K562 (cell line): ENCODE data around the gene MPC2. TPM values are rescaled to one million over a fixed set of nuclear protein-coding genes. Genes with fewer than 3 reads are reported as not detected.
A peak's percentile ranks its signal among the peaks of the same experiment; 100 is the strongest.

Source experiments
- ATF7 ChIP-seq: fragments of 450-650 bp; IDR thresholded peaks from 2 replicates; pipeline ENCODE4 v1.7.1; 2014; ENCODE audit warnings: mild to moderate bottlenecking, moderate library complexity
- FOXJ2 ChIP-seq: fragments of 200-800 bp; sonication (Bioruptor generic); IDR thresholded peaks from 2 replicates; pipeline ENCODE4 v1.6.1; 2016; ENCODE audit warnings: missing genetic modification characterization, missing compliant biosample characterization
- HLTF ChIP-seq: fragments of 450-650 bp; IDR thresholded peaks from 2 replicates; pipeline ENCODE4 v1.6.1; 2016
- MAZ ChIP-seq, 2 experiments: fragments of 450-650 bp in 1 of 2; sonication (generic) in 1 of 2; formaldehyde crosslinking; IDR thresholded peaks in 1 of 2; conservative IDR thresholded peaks in 1 of 2; 2 replicates each; pipeline versions ENCODE4 v1.4.0 to v1.5.0; 2020; ENCODE audit warnings: mild to moderate bottlenecking in 1 of 2, missing genetic modification reagents in 1 of 2
- MEIS2 ChIP-seq: fragments of 450-650 bp; IDR thresholded peaks from 2 replicates; pipeline ENCODE4 v1.6.1; 2014; ENCODE audit warnings: mild to moderate bottlenecking; ENCODE audit not compliant: partially characterized antibody
- MYC ChIP-seq, 2 experiments: fragments of 250-450 bp in 1 of 2; sonication (Bioruptor Pico) in 1 of 2; IDR thresholded peaks; 2 replicates each; pipeline versions ENCODE4 v1.5.1 to v1.6.1; 2012 to 2021; ENCODE audit warnings: low read depth in 2 of 2, borderline replicate concordance in 1 of 2, improper control_type of control experiment in 1 of 2, low read length in 1 of 2, mild to moderate bottlenecking in 1 of 2, moderate library complexity in 1 of 2
- SIN3A ChIP-seq, 2 experiments: fragments of 150-350 bp in 1 of 2; IDR thresholded peaks; 2 replicates each; pipeline ENCODE4 v1.6.1; 2011 to 2016; ENCODE audit warnings: borderline replicate concordance in 2 of 2, low read depth in 2 of 2, low read length in 2 of 2, mild to moderate bottlenecking in 2 of 2, moderate library complexity in 2 of 2; ENCODE audit not compliant: control insufficient read depth in 1 of 2
- TFAP4 ChIP-seq: sonication (generic); formaldehyde crosslinking; IDR thresholded peaks from 2 replicates; pipeline ENCODE4 v1.8.0; 2022; ENCODE audit warnings: missing genetic modification reagents, mild to moderate bottlenecking, moderate library complexity, borderline replicate concordance
- ZNF740 ChIP-seq, 3 experiments: fragments of 200-800 bp in 1 of 3; sonication (Bioruptor generic) in 1 of 3; sonication (generic) in 1 of 3; formaldehyde crosslinking in 1 of 3; IDR thresholded peaks; 2 replicates each; pipeline versions ENCODE4 v1.6.1 to v1.8.0; 2016 to 2022; ENCODE audit warnings: mild to moderate bottlenecking in 2 of 3, missing compliant biosample characterization in 2 of 3, missing genetic modification characterization in 2 of 3, missing genetic modification reagents in 1 of 3
- polyA plus RNA-seq, 8 experiments: library from polyadenylated mRNA; depleted of rRNA in 4 of 8; stranded (reverse) in 5 of 8; unstranded in 3 of 8; fragments of >200 nt; fragmentation: Nextera tagmentation in 2 of 8; fragmentation: Illumina TruSeq in 1 of 8; extraction: Ambion mirVana in 2 of 8; extraction: Trizol in 1 of 8; gene quantifications; 2 replicates each; pipeline versions ENCODE4 v1.2.1 to v1.2.3, GENCODE V29; 2011 to 2014; ENCODE audit warnings: inconsistent platforms in 1 of 8, missing spikeins in 1 of 8
- total RNA-seq, 7 experiments: library from RNA; depleted of rRNA in 6 of 7; stranded (reverse); fragments of >200 nt in 6 of 7; fragmentation: Illumina TruSeq in 2 of 7; extraction: Trizol in 2 of 7; gene quantifications; 2 replicates each; pipeline versions ENCODE4 v1.2.1 to v1.2.3, GENCODE V29; 2011 to 2021; ENCODE audit warnings: low replicate concordance in 1 of 7
- TF ChIP-seq, protein P1 (sequence below): sonication (generic); IDR thresholded peaks from 2 replicates; pipeline ENCODE4 v1.6.1; 2016
- TF ChIP-seq, protein P2 (sequence below): fragments of 450-650 bp; conservative IDR thresholded peaks from 2 replicates; pipeline ENCODE4 v1.6.1; 2016; ENCODE audit warnings: missing genetic modification characterization, low read depth, mild to moderate bottlenecking, control low read depth, missing compliant biosample characterization
- TF ChIP-seq, protein P3 (sequence below): sonication (generic); formaldehyde crosslinking; IDR thresholded peaks from 2 replicates; pipeline ENCODE4 v1.8.0; 2022; ENCODE audit warnings: mild to moderate bottlenecking, missing genetic modification reagents
- TF ChIP-seq, protein P4 (sequence below), 2 experiments: IDR thresholded peaks; 2 replicates each; pipeline ENCODE4 v1.6.1; 2012; ENCODE audit warnings: improper control_type of control experiment in 2 of 2, low read depth in 2 of 2, low read length in 2 of 2, borderline replicate concordance in 1 of 2

The MPC2 gene
- total and polyA plus RNA-seq, 9 of the 15 experiments (the other 6 are each of a cell fraction or from before 2014, with no cell fraction given) = 70.7 to 179 (median 144) TPM

DNA sequence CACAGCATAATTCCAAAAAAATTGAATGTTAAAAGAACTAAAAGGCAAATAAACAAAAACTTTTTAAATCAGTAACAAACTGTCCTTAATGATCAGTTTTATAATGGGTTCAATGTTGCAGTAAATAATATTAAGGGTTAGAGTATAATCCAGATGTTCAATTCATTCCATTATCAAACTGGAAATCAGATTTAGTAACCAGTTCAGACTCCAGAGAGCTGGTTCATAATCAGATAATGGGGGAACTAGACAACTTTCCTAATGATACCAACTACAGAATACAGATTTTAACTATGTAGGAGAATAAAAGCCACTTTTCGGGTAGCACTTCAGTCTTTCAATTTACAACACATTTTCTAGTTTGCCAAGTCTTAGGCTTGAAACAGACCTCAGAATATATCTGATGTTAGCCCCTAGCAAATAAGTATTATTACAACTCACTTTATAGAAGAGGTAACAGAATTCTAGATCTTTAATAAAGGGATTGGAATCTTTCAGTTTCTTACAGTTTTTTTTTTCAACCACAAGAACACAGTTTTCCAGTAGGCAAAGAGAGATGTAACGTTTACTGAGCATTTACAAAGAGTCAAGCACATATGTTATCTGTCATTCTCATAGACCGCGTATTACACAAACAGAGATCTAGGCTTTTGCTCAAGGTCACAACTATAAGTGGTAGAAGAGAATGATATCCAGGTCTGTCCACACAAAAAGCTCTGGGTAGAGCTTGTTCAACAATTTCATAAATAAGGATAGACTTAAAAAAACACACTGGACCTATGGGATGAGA lies 2.3 kb downstream of the MPC2 start (continued):
- TF ChIP-seq, protein P1, sequence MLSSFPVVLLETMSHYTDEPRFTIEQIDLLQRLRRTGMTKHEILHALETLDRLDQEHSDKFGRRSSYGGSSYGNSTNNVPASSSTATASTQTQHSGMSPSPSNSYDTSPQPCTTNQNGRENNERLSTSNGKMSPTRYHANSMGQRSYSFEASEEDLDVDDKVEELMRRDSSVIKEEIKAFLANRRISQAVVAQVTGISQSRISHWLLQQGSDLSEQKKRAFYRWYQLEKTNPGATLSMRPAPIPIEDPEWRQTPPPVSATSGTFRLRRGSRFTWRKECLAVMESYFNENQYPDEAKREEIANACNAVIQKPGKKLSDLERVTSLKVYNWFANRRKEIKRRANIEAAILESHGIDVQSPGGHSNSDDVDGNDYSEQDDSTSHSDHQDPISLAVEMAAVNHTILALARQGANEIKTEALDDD = peak; percentile 64
- TF ChIP-seq, protein P2, sequence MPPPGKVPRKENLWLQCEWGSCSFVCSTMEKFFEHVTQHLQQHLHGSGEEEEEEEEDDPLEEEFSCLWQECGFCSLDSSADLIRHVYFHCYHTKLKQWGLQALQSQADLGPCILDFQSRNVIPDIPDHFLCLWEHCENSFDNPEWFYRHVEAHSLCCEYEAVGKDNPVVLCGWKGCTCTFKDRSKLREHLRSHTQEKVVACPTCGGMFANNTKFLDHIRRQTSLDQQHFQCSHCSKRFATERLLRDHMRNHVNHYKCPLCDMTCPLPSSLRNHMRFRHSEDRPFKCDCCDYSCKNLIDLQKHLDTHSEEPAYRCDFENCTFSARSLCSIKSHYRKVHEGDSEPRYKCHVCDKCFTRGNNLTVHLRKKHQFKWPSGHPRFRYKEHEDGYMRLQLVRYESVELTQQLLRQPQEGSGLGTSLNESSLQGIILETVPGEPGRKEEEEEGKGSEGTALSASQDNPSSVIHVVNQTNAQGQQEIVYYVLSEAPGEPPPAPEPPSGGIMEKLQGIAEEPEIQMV (tag) = 0 out of 2 replicates have a peak, but pooled peaks have one; percentile 4
- TF ChIP-seq SIN3A (IDR thresholded peaks at IDR 0.05; ENCODE audit: borderline replicate concordance in 2 of 2, control insufficient read depth in 1 of 2, low read depth in 2 of 2, low read length in 2 of 2) (peak in 1 of 2 experiments; percentile 69; a peak in 2 of 4 replicates), FOXJ2 (tag) (peak; percentile 40; the same call in 1 of the 2 replicates), TFAP4 (no peak), MYC (IDR thresholded peaks at IDR 0.05; ENCODE audit: low read depth, low read length) (0 out of 2 replicates have a peak, but pooled peaks have one; percentile 14), MYC (CRISPR knock-in tag; IDR thresholded peaks at IDR 0.05; ENCODE audit: borderline replicate concordance, low read depth) (no peak), MEIS2 (peak; percentile 37), ZNF740 (CRISPR knock-in tag; IDR thresholded peaks at IDR 0.05) (no peak), ZNF740 (tag; IDR thresholded peaks at IDR 0.05) (0 out of 4 replicates have a peak, but pooled peaks of 1 of the 2 experiments have one; percentile 11), HLTF (peak; percentile 35; the same call in 1 of the 2 replicates), MAZ (CRISPR knock-in tag; conservative IDR thresholded peaks at IDR 0.05 in 1 of 2, IDR thresholded peaks at IDR 0.05 in 1 of 2) (no peak), ATF7 (peak; percentile 36; the same call in 1 of the 2 replicates)
- TF ChIP-seq, protein P3, sequence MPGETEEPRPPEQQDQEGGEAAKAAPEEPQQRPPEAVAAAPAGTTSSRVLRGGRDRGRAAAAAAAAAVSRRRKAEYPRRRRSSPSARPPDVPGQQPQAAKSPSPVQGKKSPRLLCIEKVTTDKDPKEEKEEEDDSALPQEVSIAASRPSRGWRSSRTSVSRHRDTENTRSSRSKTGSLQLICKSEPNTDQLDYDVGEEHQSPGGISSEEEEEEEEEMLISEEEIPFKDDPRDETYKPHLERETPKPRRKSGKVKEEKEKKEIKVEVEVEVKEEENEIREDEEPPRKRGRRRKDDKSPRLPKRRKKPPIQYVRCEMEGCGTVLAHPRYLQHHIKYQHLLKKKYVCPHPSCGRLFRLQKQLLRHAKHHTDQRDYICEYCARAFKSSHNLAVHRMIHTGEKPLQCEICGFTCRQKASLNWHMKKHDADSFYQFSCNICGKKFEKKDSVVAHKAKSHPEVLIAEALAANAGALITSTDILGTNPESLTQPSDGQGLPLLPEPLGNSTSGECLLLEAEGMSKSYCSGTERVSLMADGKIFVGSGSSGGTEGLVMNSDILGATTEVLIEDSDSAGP (CRISPR knock-in tag) = no peak
- TF ChIP-seq, protein P4, sequence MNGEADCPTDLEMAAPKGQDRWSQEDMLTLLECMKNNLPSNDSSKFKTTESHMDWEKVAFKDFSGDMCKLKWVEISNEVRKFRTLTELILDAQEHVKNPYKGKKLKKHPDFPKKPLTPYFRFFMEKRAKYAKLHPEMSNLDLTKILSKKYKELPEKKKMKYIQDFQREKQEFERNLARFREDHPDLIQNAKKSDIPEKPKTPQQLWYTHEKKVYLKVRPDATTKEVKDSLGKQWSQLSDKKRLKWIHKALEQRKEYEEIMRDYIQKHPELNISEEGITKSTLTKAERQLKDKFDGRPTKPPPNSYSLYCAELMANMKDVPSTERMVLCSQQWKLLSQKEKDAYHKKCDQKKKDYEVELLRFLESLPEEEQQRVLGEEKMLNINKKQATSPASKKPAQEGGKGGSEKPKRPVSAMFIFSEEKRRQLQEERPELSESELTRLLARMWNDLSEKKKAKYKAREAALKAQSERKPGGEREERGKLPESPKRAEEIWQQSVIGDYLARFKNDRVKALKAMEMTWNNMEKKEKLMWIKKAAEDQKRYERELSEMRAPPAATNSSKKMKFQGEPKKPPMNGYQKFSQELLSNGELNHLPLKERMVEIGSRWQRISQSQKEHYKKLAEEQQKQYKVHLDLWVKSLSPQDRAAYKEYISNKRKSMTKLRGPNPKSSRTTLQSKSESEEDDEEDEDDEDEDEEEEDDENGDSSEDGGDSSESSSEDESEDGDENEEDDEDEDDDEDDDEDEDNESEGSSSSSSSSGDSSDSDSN (IDR thresholded peaks at IDR 0.05; ENCODE audit: borderline replicate concordance in 1 of 2, low read depth in 2 of 2, low read length in 2 of 2) = 0 out of 4 replicates have a peak, but pooled peaks have one; percentile 27 to 38
